Coronary artery (tissue), 2 donors: Measurements from ENCODE around the gene ZKSCAN4.

Experiments
- DNase-seq: peaks from one replicate; pipeline ENCODE4 v3.0.0-alpha.2; 2017; ENCODE audit warnings: low spot score
- H3K27ac ChIP-seq, 2 donors: fragments of 200-600 bp; sonication (generic); one replicate each; pipeline ENCODE4 v1.5.1; 2016 to 2019
- H3K4me3 ChIP-seq: fragments of 200-600 bp; sonication (generic); 2 replicates; pipeline ENCODE4 v1.5.1; 2016; ENCODE audit warnings: mild to moderate bottlenecking, moderate library complexity
- CTCF ChIP-seq: fragments of 200-600 bp; sonication (generic); IDR thresholded peaks from one replicate; pipeline ENCODE4 v1.5.1; 2019; ENCODE audit warnings: antibody characterized with exemption

Gene ZKSCAN4

GRCh38 chr6:28232785-28233184 lies 19.3 kb downstream of the ZKSCAN4 start:
- Histone ChIP-seq H3K27ac (no peak overlapping the region), H3K4me3 (no peak overlapping the region)
- DNase-seq = no peak
- TF ChIP-seq CTCF = no peak

- H3K4me3 ChIP-seq = no peak overlapping the region
- no peak for TF ChIP-seq CTCF
- H3K27ac ChIP-seq = no peak overlapping the region
Measured at GRCh38 chr6:28226460-28226859, 25.6 kb downstream of the ZKSCAN4 start.

GRCh38 chr6:28225056-28225834 lies 26.8 kb downstream of the ZKSCAN4 start, which contains the start of gene ZSCAN9:
ZSCAN9 (plus strand) TSS chr6:28225275; CDS start chr6:28227085, 1,810 bp downstream.
- DNase-seq = peak; percentile 90
- TF ChIP-seq CTCF = no peak
- Histone ChIP-seq H3K4me3 (peak within 1 kb of the TSS; percentile 88), H3K27ac (peak within 1 kb of the TSS; percentile 29 to 87)

More at GRCh38 chr6:28226460-28226859, 25.6 kb downstream of the ZKSCAN4 start:
- DNase-seq = no peak

GRCh38 chr6:28224131-28225055 lies 27.7 kb downstream of the ZKSCAN4 start:
- H3K4me3 ChIP-seq = peak overlapping the region; percentile 88
- DNase-seq = no peak
- no peak for TF ChIP-seq CTCF
- peak overlapping the region; percentile 29 to 87 for H3K27ac ChIP-seq

GRCh38 chr6:28220257-28221133 lies 31.6 kb downstream of the ZKSCAN4 start:
- Histone ChIP-seq H3K27ac (no peak overlapping the region), H3K4me3 (no peak overlapping the region)
- no peak for TF ChIP-seq CTCF
- no peak for DNase-seq
